ENCODE measurements around the gene SNAP25. TPM values are rescaled to one million over a fixed set of nuclear protein-coding genes. Genes with fewer than 3 reads are reported as not detected.

The SNAP25 gene
- total RNA-seq, 4 donors from 2014 or later, result 0.34 to 2.1 TPM; not detected in 2

- intact Hi-C loops (cut with DNase I; ENCODE audit: low total_unique reads), result no loop called here
- no peak overlapping the region for H3K4me3 ChIP-seq (ENCODE audit: low read depth, poor library complexity, severe bottlenecking)
- TF ChIP-seq CTCF (IDR thresholded peaks at IDR 0.05) (no peak), POLR2A (IDR thresholded peaks at IDR 0.05) (no peak)
- no peak for DNase-seq (ENCODE audit: low spot score in 2 of 2)
These were observed 18.3 kb upstream of the SNAP25 start for GRCh38 chr20:10200330-10200729.

DNA sequence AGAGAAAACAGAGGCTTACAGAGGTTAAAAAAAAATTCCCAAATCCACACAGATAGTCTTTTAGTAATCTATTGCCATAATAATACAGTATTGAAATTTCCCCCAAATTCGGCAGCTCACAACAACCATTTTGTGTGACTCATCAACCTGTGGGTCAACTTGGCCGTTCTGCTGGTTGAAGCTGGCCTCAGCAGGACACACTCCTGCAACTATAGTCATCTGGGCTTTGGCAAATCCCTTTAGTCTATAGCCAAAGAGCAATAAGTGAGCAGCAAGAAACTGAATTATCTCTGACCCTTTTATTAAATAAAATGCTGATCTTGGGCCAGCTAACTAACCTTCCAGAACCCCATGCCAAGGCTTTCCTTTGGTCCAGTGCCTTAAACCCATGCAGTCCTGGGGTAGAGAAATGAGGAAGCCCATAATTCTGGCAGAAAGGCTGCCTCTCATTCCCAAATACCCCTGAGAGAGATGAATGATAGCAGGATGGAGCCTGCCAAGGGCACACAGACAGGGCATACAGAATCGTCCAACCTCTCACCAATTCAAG lies 17.2 kb upstream of the SNAP25 start:
- intact Hi-C loops (cut with DNase I; ENCODE audit: low total_unique reads), result no loop called here
- no peak overlapping the region for H3K4me3 ChIP-seq (ENCODE audit: low read depth, poor library complexity, severe bottlenecking)
- TF ChIP-seq POLR2A (IDR thresholded peaks at IDR 0.05), result no peak
- no peak for TF ChIP-seq CTCF (IDR thresholded peaks at IDR 0.05)
- 54 to 70% methylated on average over 3 of the region's 3 CpGs for WGBS, 2 donors
- no peak for DNase-seq (ENCODE audit: low spot score in 2 of 2)

DNA sequence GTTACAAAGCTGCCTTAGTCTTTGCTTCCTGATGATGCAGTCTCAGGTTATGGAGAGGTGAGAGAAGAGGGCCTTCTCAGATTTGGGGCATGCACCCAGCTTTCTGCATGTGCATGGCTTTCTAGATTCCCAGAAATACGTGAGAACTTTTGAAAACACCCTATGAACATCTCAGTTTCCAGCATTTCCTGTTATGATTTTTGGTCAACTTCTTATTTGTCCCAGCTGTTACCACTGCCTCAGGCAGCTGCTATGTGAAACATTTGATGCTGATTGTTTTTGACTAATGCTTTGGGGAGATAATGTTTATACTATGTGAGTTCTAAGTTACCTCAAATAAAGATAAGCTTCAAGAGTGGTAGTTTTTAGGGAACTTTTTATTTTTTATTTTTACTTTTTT lies 9.5 kb upstream of the SNAP25 start:
- H3K4me3 ChIP-seq (ENCODE audit: low read depth, poor library complexity, severe bottlenecking), result no peak overlapping the region
- WGBS, 2 donors, result 57 to 69% methylated on average over 1 of the region's 1 CpG
- no peak for DNase-seq (ENCODE audit: low spot score in 2 of 2)
- TF ChIP-seq POLR2A (IDR thresholded peaks at IDR 0.05), result no peak
- no peak for TF ChIP-seq CTCF (IDR thresholded peaks at IDR 0.05)
- intact Hi-C loops (cut with DNase I; ENCODE audit: low total_unique reads), result no loop called here

DNA sequence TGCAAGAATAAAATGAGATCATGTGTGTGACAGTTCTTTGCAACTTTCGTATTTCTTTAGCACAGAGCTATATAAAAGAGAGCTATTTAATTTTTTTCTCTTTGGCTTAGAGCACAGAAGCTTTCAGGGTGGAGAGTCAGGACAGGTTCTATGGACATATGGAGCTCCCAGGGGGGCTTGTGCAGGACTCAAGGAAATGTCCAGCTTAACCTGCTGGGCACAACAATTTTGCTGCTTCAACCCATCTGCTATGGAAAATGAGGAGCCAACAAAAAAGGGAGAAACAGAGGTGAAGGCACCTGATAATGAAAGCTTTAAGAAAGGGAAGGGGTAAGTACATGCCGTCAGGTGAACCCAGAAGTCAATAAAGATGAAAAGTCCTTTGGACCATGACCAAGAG lies 5.1 kb upstream of the SNAP25 start:
- intact Hi-C loops (cut with DNase I; ENCODE audit: low total_unique reads), result no loop called here
- H3K4me3 ChIP-seq (ENCODE audit: low read depth, poor library complexity, severe bottlenecking), result no peak overlapping the region
- 82 to 88% methylated on average over 2 of the region's 2 CpGs for WGBS, 2 donors
- DNase-seq (ENCODE audit: low spot score in 2 of 2), result no peak
- TF ChIP-seq CTCF (IDR thresholded peaks at IDR 0.05), result no peak
- no peak for TF ChIP-seq POLR2A (IDR thresholded peaks at IDR 0.05)

DNA sequence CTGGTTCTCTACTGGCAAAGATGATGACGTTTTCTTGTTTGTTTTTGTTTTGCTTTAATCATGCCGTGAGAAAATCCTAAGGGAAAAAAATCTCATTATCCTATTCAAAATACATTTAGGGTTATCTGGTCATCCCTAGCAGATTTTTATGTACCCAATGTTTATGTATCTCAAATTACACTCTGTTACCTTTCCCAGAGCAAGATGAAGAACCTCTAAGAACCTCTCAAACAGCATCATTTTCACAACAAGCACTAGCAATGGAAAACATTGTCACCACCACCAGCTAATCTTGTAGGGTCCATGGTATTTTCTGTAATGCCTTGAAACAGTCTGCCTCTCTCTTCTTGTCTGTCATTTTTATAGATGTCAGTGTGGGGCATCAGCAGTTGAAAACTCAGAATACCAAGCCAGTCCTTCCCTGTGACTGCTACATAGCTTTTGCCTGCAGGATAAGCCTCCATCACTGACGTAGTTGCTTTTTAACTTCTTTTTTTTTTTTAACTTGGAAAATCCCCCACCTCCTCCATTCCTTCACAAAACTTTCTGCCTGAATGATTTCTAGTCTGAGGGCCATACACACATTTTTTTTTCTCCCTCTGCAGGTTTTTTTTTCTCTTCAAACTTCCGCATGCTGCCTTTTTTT lies 2.4 kb upstream of the SNAP25 start:
- 42 to 50% methylated on average over 4 of the region's 4 CpGs for WGBS, 2 donors
- DNase-seq (ENCODE audit: low spot score in 2 of 2), result no peak
- TF ChIP-seq POLR2A (IDR thresholded peaks at IDR 0.05) (no peak), CTCF (IDR thresholded peaks at IDR 0.05) (no peak)
- intact Hi-C loops (cut with DNase I; ENCODE audit: low total_unique reads), result no loop called here
- no peak overlapping the region for H3K4me3 ChIP-seq (ENCODE audit: low read depth, poor library complexity, severe bottlenecking)
